ENCODE data around the gene DDR1. TPM values are rescaled to one million over a fixed set of nuclear protein-coding genes. Genes with fewer than 3 reads are reported as not detected.

DDR1 gene
- polyA plus RNA-seq (ENCODE audit: insufficient read length in 10 of 10), result 10 to 100 TPM; 44.6 to 78.1 (median 50.8) TPM
- long read RNA-seq, donor 1, partial matches to known transcripts, result 5 of 6 reads
- long read RNA-seq, donor 1, other reads (novel, unspliced or antisense), result 0 of 6 reads
- long read RNA-seq, donor 2, partial matches to known transcripts, result 0 of 2 reads
- long read RNA-seq, donor 2, other reads (novel, unspliced or antisense), result 0 of 2 reads
- long read RNA-seq, donor 3, result 0 reads
- long read RNA-seq, donor 4, partial matches to known transcripts, result 7 of 7 reads
- long read RNA-seq, donor 4, other reads (novel, unspliced or antisense), result 0 of 7 reads
- long read RNA-seq, donor 5, partial matches to known transcripts, result 0 of 1 reads
- long read RNA-seq, donor 5, other reads (novel, unspliced or antisense), result 0 of 1 reads
- long read RNA-seq, donor 6, partial matches to known transcripts, result 8 of 9 reads
- long read RNA-seq, donor 6, other reads (novel, unspliced or antisense), result 0 of 9 reads
- long read RNA-seq, donor 7, partial matches to known transcripts, result 7 of 7 reads
- long read RNA-seq, donor 7, other reads (novel, unspliced or antisense), result 0 of 7 reads
- long read RNA-seq, donor 8, partial matches to known transcripts, result 17 of 19 reads
- long read RNA-seq, donor 8, other reads (novel, unspliced or antisense), result 0 of 19 reads
- long read RNA-seq, donor 9, result 0 reads

GRCh38 chr6:30883685-30884520 lies at the start of gene DDR1:
Gene DDR1, plus strand, starts transcription at chr6:30884519. Its CDS starts 4,211 bp downstream, at chr6:30888730.
- DNase-seq, result peak; percentile 78 to 94 (median 88)

GRCh38 chr6:30834646-30835045 lies 49.7 kb upstream of the DDR1 start:
- no peak for DNase-seq

GRCh38 chr6:30835576-30835975 lies 48.7 kb upstream of the DDR1 start:
- no peak for DNase-seq

- peak; percentile 37 to 62 (median 38) for DNase-seq
These were observed 47.9 kb upstream of the DDR1 start for GRCh38 chr6:30836431-30836866.

- DNase-seq, result no peak
These were observed 47.4 kb upstream of the DDR1 start for GRCh38 chr6:30836957-30837356.

- DNase-seq, result no peak
These were observed 46.9 kb upstream of the DDR1 start for GRCh38 chr6:30837432-30837831.

- no peak for DNase-seq
These were observed 46.4 kb upstream of the DDR1 start for GRCh38 chr6:30837870-30838269.

GRCh38 chr6:30839671-30840070 lies 44.6 kb upstream of the DDR1 start:
- DNase-seq, result no peak

- no peak for DNase-seq
These were observed 44.0 kb upstream of the DDR1 start for GRCh38 chr6:30840084-30840934.

GRCh38 chr6:30840935-30841643 lies 43.2 kb upstream of the DDR1 start:
- DNase-seq, result no peak

- no peak for DNase-seq
These were observed 42.4 kb upstream of the DDR1 start for GRCh38 chr6:30841644-30842504.

- peak in 1 of 3 donors; percentile 35 for DNase-seq
These were observed 41.3 kb upstream of the DDR1 start for GRCh38 chr6:30842754-30843610.

GRCh38 chr6:30843611-30843998 lies 40.7 kb upstream of the DDR1 start:
- DNase-seq, result no peak

- DNase-seq, result peak in 1 of 3 donors; percentile 47
These were observed 40.2 kb upstream of the DDR1 start for GRCh38 chr6:30844118-30844535.

- DNase-seq, result no peak
These were observed 39.1 kb upstream of the DDR1 start for GRCh38 chr6:30845183-30845582.

- no peak for DNase-seq
These were observed 36.8 kb upstream of the DDR1 start for GRCh38 chr6:30847421-30847970.

- no peak for DNase-seq
These were observed 36.3 kb upstream of the DDR1 start for GRCh38 chr6:30847971-30848436.
